K562 (cell line): ENCODE results near the gene ENTREP3. TPM values are rescaled to one million over a fixed set of nuclear protein-coding genes. Genes with fewer than 3 reads are reported as not detected.

ENCODE experiments used
- BRD4 ChIP-seq: fragments of 200-600 bp; sonication (generic); IDR thresholded peaks from 2 replicates; pipeline ENCODE4 v1.6.1; 2017; ENCODE audit warnings: inconsistent platforms
- HSF4 ChIP-seq: fragments of 250-450 bp; sonication (Bioruptor Pico); IDR thresholded peaks from 2 replicates; pipeline ENCODE4 v2.1.2; 2022; ENCODE audit warnings: mild to moderate bottlenecking, moderate library complexity, borderline replicate concordance
- MTF1 ChIP-seq: fragments of 250-450 bp; sonication (Bioruptor Pico); IDR thresholded peaks from 2 replicates; pipeline ENCODE4 v1.9.0; 2021; ENCODE audit warnings: moderate library complexity, mild to moderate bottlenecking, inconsistent platforms, borderline replicate concordance
- MXD1 ChIP-seq: fragments of 250-450 bp; sonication (Bioruptor Pico); IDR thresholded peaks from 2 replicates; pipeline ENCODE4 v1.8.0; 2021; ENCODE audit warnings: borderline replicate concordance, mild to moderate bottlenecking, moderate library complexity; ENCODE audit not compliant: poor library complexity, severe bottlenecking
- NFIC ChIP-seq: fragments of 450-650 bp; IDR thresholded peaks from 2 replicates; pipeline ENCODE4 v1.6.1; 2017; ENCODE audit warnings: mild to moderate bottlenecking, inconsistent platforms
- NR3C1 ChIP-seq: sonication (generic); formaldehyde crosslinking; IDR thresholded peaks from 2 replicates; pipeline ENCODE4 v1.8.1; 2022; ENCODE audit warnings: missing genetic modification reagents
- NUFIP1 ChIP-seq: fragments of 450-650 bp; IDR thresholded peaks from 2 replicates; pipeline ENCODE4 v1.6.1; 2018; ENCODE audit not compliant: partially characterized antibody
- PHF8 ChIP-seq: fragments of 200-600 bp; sonication (generic); IDR thresholded peaks from 2 replicates; pipeline ENCODE4 v1.6.1; 2012; ENCODE audit warnings: mixed run types, mild to moderate bottlenecking, inconsistent platforms, low read length, moderate library complexity, borderline replicate concordance
- SMAD1 ChIP-seq: fragments of 150-350 bp; IDR thresholded peaks from 2 replicates; pipeline ENCODE4 v1.6.1; 2014; ENCODE audit warnings: low read length, low read depth; ENCODE audit not compliant: partially characterized antibody
- SMC3 ChIP-seq: conservative IDR thresholded peaks from 2 replicates; pipeline ENCODE4 v1.6.1; 2011; ENCODE audit warnings: low read depth, low read length, improper control_type of control experiment; ENCODE audit not compliant: insufficient read depth
- TBL1XR1 ChIP-seq, 2 experiments: IDR thresholded peaks; 2 replicates each; pipeline ENCODE4 v1.6.1; 2012; ENCODE audit warnings: improper control_type of control experiment in 2 of 2, low read length in 2 of 2, mild to moderate bottlenecking in 1 of 2
- ZFP36 ChIP-seq: fragments of 150-350 bp; IDR thresholded peaks from 2 replicates; pipeline ENCODE4 v1.6.1; 2018; ENCODE audit warnings: low read length, low read depth; ENCODE audit not compliant: partially characterized antibody
- ZFX ChIP-seq: sonication (generic); formaldehyde crosslinking; IDR thresholded peaks from 2 replicates; pipeline ENCODE4 v1.8.0; 2022; ENCODE audit warnings: mild to moderate bottlenecking, missing genetic modification reagents, moderate library complexity
- ZKSCAN1 ChIP-seq: fragments of 150-350 bp; IDR thresholded peaks from 2 replicates; pipeline ENCODE4 v1.6.1; 2016; ENCODE audit warnings: low read depth, low read length
- ZNF280B ChIP-seq: fragments of 250-450 bp; sonication (Bioruptor Pico); IDR thresholded peaks from 2 replicates; pipeline ENCODE4 v1.5.1; 2021; ENCODE audit warnings: mild to moderate bottlenecking
- ZNF668 ChIP-seq: fragments of 250-450 bp; sonication (Bioruptor Pico); IDR thresholded peaks from 2 replicates; pipeline ENCODE4 v1.8.0; 2022; ENCODE audit warnings: mild to moderate bottlenecking, inconsistent platforms
- ZNF79 ChIP-seq: fragments of 250-450 bp; sonication (Bioruptor Pico); IDR thresholded peaks from 2 replicates; pipeline ENCODE4 v1.4.0; 2020; ENCODE audit warnings: low read depth, mild to moderate bottlenecking, moderate library complexity
- polyA plus RNA-seq, 8 experiments: library from polyadenylated mRNA; depleted of rRNA in 4 of 8; stranded (reverse) in 5 of 8; unstranded in 3 of 8; fragments of >200 nt; fragmentation: Nextera tagmentation in 2 of 8; fragmentation: Illumina TruSeq in 1 of 8; extraction: Ambion mirVana in 2 of 8; extraction: Trizol in 1 of 8; gene quantifications; 2 replicates each; pipeline versions ENCODE4 v1.2.1 to v1.2.3, GENCODE V29; 2011 to 2014; ENCODE audit warnings: inconsistent platforms in 1 of 8, missing spikeins in 1 of 8
- total RNA-seq, 7 experiments: library from RNA; depleted of rRNA in 6 of 7; stranded (reverse); fragments of >200 nt in 6 of 7; fragmentation: Illumina TruSeq in 2 of 7; extraction: Trizol in 2 of 7; gene quantifications; 2 replicates each; pipeline versions ENCODE4 v1.2.1 to v1.2.3, GENCODE V29; 2011 to 2021; ENCODE audit warnings: low replicate concordance in 1 of 7
- TF ChIP-seq, protein P1 (sequence below): sonication (generic); formaldehyde crosslinking; IDR thresholded peaks from 2 replicates; pipeline ENCODE4 v1.8.1; 2023; ENCODE audit warnings: mild to moderate bottlenecking, missing genetic modification reagents
- TF ChIP-seq, protein P2 (sequence below): sonication (generic); formaldehyde crosslinking; IDR thresholded peaks from 2 replicates; pipeline ENCODE4 v1.8.1; 2023; ENCODE audit warnings: mild to moderate bottlenecking, missing genetic modification reagents
- TF ChIP-seq, protein P3 (sequence below): sonication (generic); formaldehyde crosslinking; IDR thresholded peaks from 2 replicates; pipeline ENCODE4 v1.5.0; 2020; ENCODE audit warnings: missing genetic modification reagents

Gene ENTREP3
- total and polyA plus RNA-seq, 9 of the 15 experiments (the other 6 are each of a cell fraction or from before 2014, with no cell fraction given): 1.9 to 41.8 (median 5.9) TPM

DNA sequence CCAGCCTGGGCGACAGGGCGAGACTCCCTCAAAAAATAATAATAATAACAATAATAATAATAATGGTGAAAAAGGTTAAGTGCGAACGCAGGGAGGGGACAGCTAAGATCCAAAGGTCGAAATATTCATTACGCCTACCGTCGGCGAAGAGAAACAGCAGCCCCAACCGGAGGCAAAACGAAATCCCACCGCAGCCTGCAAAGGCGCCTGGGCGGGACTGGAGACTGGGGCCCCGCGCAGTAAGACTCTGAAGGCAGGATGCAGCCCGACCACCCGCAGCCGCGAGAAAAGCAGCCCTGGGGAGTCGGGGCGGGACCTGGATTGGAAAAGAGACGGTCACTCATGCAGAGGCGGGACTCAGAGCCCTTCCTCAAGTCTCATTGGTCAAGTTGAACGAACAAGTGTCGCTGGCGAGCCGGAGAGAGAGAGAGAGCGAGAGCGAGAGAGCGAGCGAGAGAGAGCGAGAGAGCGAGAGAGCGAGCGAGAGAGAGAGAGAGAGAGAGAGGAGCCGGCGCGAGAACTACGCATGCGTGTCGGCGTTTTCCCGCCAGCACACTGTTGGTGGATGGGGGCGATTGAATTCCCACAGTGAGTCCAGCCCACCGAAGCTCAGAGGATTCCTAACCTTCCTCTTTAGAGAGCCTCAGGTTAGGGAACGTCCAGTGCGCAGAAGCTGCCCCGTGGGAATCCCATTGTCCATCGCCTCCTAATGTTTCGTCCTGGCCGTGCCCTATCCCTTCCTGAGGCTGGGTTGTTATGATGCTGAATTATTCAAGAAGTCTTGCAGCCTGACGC is 10.7 kb downstream of the ENTREP3 start (continued):
- TF ChIP-seq ZNF280B (no peak), MXD1 (CRISPR knock-in tag) (peak; percentile 35), ZFX (CRISPR knock-in tag) (peak; percentile 47), MTF1 (CRISPR knock-in tag) (no peak), NR3C1 (CRISPR knock-in tag) (peak; percentile 33; the same call in 1 of the 2 replicates), PHF8 (peak; percentile 66; the same call in 1 of the 2 replicates), SMC3 (peak; percentile 37), NUFIP1 (peak; percentile 80), TBL1XR1 (IDR thresholded peaks at IDR 0.05; ENCODE audit: low read length in 2 of 2) (peak; percentile 85 to 96; a peak in 3 of 4 replicates), ZKSCAN1 (peak; percentile 88), HSF4 (CRISPR knock-in tag) (no peak), ZNF79 (0 out of 2 replicates have a peak, but pooled peaks have one; percentile 30), SMAD1 (peak; percentile 84), NFIC (peak; percentile 79), BRD4 (peak; percentile 59; the same call in 1 of the 2 replicates), ZFP36 (peak; percentile 90), ZNF668 (CRISPR knock-in tag) (no peak)
- TF ChIP-seq, protein P1, sequence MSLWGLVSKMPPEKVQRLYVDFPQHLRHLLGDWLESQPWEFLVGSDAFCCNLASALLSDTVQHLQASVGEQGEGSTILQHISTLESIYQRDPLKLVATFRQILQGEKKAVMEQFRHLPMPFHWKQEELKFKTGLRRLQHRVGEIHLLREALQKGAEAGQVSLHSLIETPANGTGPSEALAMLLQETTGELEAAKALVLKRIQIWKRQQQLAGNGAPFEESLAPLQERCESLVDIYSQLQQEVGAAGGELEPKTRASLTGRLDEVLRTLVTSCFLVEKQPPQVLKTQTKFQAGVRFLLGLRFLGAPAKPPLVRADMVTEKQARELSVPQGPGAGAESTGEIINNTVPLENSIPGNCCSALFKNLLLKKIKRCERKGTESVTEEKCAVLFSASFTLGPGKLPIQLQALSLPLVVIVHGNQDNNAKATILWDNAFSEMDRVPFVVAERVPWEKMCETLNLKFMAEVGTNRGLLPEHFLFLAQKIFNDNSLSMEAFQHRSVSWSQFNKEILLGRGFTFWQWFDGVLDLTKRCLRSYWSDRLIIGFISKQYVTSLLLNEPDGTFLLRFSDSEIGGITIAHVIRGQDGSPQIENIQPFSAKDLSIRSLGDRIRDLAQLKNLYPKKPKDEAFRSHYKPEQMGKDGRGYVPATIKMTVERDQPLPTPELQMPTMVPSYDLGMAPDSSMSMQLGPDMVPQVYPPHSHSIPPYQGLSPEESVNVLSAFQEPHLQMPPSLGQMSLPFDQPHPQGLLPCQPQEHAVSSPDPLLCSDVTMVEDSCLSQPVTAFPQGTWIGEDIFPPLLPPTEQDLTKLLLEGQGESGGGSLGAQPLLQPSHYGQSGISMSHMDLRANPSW: 0 out of 2 replicates have a peak, but pooled peaks have one; percentile 57
- TF ChIP-seq, protein P2, sequence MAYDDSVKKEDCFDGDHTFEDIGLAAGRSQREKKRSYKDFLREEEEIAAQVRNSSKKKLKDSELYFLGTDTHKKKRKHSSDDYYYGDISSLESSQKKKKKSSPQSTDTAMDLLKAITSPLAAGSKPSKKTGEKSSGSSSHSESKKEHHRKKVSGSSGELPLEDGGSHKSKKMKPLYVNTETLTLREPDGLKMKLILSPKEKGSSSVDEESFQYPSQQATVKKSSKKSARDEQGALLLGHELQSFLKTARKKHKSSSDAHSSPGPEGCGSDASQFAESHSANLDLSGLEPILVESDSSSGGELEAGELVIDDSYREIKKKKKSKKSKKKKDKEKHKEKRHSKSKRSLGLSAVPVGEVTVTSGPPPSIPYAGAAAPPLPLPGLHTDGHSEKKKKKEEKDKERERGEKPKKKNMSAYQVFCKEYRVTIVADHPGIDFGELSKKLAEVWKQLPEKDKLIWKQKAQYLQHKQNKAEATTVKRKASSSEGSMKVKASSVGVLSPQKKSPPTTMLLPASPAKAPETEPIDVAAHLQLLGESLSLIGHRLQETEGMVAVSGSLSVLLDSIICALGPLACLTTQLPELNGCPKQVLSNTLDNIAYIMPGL (CRISPR knock-in tag): no peak
- TF ChIP-seq, protein P3, sequence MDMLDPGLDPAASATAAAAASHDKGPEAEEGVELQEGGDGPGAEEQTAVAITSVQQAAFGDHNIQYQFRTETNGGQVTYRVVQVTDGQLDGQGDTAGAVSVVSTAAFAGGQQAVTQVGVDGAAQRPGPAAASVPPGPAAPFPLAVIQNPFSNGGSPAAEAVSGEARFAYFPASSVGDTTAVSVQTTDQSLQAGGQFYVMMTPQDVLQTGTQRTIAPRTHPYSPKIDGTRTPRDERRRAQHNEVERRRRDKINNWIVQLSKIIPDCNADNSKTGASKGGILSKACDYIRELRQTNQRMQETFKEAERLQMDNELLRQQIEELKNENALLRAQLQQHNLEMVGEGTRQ (CRISPR knock-in tag): no peak
